GM12878 (cell line): ENCODE results near the gene SSNA1. TPM values are rescaled to one million over a fixed set of nuclear protein-coding genes. Genes with fewer than 3 reads are reported as not detected.
A peak's percentile ranks its signal among the peaks of the same experiment; 100 is the strongest.

Experiments
- CBX3 ChIP-seq: fragments of 200-600 bp; sonication (generic); IDR thresholded peaks from 2 replicates; pipeline ENCODE4 v1.6.1; 2016; ENCODE audit warnings: low read depth, borderline replicate concordance
- CBX5 ChIP-seq: sonication (generic); IDR thresholded peaks from 2 replicates; pipeline ENCODE4 v1.6.1; 2016; ENCODE audit warnings: low read depth, moderate library complexity, mild to moderate bottlenecking, inconsistent platforms
- CHD2 ChIP-seq: IDR thresholded peaks from 2 replicates; pipeline ENCODE4 v1.6.1; 2011; ENCODE audit warnings: low read depth, low read length, improper control_type of control experiment, borderline replicate concordance
- CREM ChIP-seq: IDR thresholded peaks from 2 replicates; pipeline ENCODE4 v1.6.1; 2014; ENCODE audit warnings: antibody characterized with exemption, low read depth
- GATAD2B ChIP-seq: fragments of 450-650 bp; conservative IDR thresholded peaks from 2 replicates; pipeline ENCODE4 v1.6.1; 2017; ENCODE audit warnings: low read depth, mild to moderate bottlenecking, moderate library complexity
- NKRF ChIP-seq: fragments of 450-650 bp; conservative IDR thresholded peaks from 2 replicates; pipeline ENCODE4 v1.6.1; 2017; ENCODE audit warnings: mild to moderate bottlenecking, moderate library complexity
- PAX8 ChIP-seq: fragments of 450-650 bp; IDR thresholded peaks from 2 replicates; pipeline ENCODE4 v1.6.1; 2017; ENCODE audit warnings: mild to moderate bottlenecking, moderate library complexity
- POLR2A ChIP-seq: IDR thresholded peaks from 2 replicates; pipeline ENCODE4 v1.6.1; 2011; ENCODE audit warnings: low read depth, mild to moderate bottlenecking, low read length
- SIN3A ChIP-seq: IDR thresholded peaks from 2 replicates; pipeline ENCODE4 v1.6.1; 2012; ENCODE audit warnings: low read depth, low read length, improper control_type of control experiment
- SMC3 ChIP-seq: IDR thresholded peaks from 2 replicates; pipeline ENCODE4 v1.6.1; 2011; ENCODE audit warnings: low read length, improper control_type of control experiment, borderline replicate concordance
- SREBF1 ChIP-seq: IDR thresholded peaks from 2 replicates; pipeline ENCODE4 v1.6.1; 2012; ENCODE audit warnings: mild to moderate bottlenecking, low read length
- TCF3 ChIP-seq: IDR thresholded peaks from 2 replicates; pipeline ENCODE4 v1.6.1; 2012; ENCODE audit warnings: low read depth, mild to moderate bottlenecking, low read length, borderline replicate concordance; ENCODE audit not compliant: insufficient read depth
- ZBTB40 ChIP-seq: fragments of 450-650 bp; IDR thresholded peaks from 2 replicates; pipeline ENCODE4 v1.6.1; 2016; ENCODE audit warnings: mild to moderate bottlenecking, moderate library complexity, borderline replicate concordance
- polyA plus RNA-seq, 11 experiments: library from polyadenylated mRNA; depleted of rRNA in 4 of 11; unstranded in 6 of 11; stranded (reverse) in 5 of 11; fragments of >200 nt; fragmentation: Nextera tagmentation in 4 of 11; fragmentation: Illumina TruSeq in 1 of 11; extraction: Ambion mirVana in 4 of 11; extraction: Trizol in 1 of 11; gene quantifications; 1 replicate in 1 of 11; 2 replicates in 10 of 11; pipeline versions ENCODE4 v1.2.1 to v1.2.3, GENCODE V29; 2011 to 2016; ENCODE audit warnings: inconsistent platforms in 2 of 11, missing spikeins in 2 of 11, low read depth in 1 of 11
- total RNA-seq, 4 experiments: library from RNA; depleted of rRNA in 3 of 4; stranded (reverse); fragments of >200 nt in 3 of 4; fragmentation: Illumina TruSeq in 1 of 4; extraction: Trizol in 1 of 4; gene quantifications; 2 replicates each; pipeline versions ENCODE4 v1.2.1 to v1.2.3, GENCODE V29; 2013 to 2021
- TF ChIP-seq, protein P1 (sequence below), 3 experiments: IDR thresholded peaks in 2 of 3; conservative IDR thresholded peaks in 1 of 3; 2 replicates each; pipeline ENCODE4 v1.5.1; 2011; ENCODE audit warnings: low read depth in 3 of 3, low read length in 3 of 3, mild to moderate bottlenecking in 3 of 3, control low read depth in 2 of 3, moderate library complexity in 2 of 3, inconsistent platforms in 1 of 3, mixed read lengths in 1 of 3; ENCODE audit not compliant: control insufficient read depth in 2 of 3, insufficient read depth in 1 of 3; ENCODE audit errors: extremely low read depth in 1 of 3
- TF ChIP-seq, protein P2 (sequence below): IDR thresholded peaks from 2 replicates; pipeline ENCODE4 v1.6.1; 2012; ENCODE audit warnings: low read depth, low read length, improper control_type of control experiment

SSNA1 gene
- total and polyA plus RNA-seq, 10 of the 15 experiments (the other 5 are each of a cell fraction or from before 2014, with no cell fraction given), result 0.63 to 139 (median 78.0) TPM

DNA sequence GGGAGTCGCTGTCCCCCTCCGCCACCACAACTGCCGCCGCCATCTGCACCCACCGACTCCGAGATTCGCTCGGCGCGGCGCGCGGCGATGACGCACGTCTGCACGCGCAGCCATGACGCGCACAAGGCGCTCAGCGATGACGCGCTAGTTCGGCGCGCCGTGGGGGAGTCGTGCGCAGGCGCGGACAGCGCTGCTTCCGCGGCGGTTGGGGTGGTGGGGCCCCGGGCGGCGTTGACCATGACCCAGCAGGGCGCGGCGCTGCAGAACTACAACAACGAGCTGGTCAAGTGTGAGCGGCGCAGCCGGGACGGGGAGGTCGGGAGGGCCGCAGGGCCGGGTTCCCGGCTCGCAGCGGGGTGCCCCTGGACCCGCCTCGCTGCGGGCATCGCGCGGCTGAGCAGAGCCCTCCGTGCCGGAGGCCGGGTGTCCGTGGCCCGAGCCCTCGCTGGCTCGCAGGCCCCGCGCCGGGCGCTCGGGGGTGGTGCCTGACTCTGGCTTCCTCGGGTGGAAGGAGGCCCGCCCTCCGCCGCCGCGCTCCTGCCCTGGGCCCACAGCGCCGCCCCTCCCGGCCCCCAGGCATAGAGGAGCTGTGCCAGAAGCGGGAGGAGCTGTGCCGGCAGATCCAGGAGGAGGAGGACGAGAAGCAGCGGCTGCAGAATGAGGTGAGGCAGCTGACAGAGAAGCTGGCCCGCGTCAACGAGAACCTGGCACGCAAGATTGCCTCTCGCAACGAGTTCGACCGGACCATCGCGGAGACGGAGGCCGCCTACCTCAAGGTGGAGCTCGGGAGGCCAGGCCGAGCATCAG is at the start of gene SSNA1, which contains the start of gene ANAPC2 (continued):
- TF ChIP-seq CBX3 (no peak), SIN3A (peak; percentile 96), CBX5 (no peak), NKRF (peak; percentile 90), ZBTB40 (0 out of 2 replicates have a peak, but pooled peaks have one; percentile 33), TCF3 (no peak), POLR2A (peak; percentile 95), SMC3 (peak; percentile 40), GATAD2B (peak; percentile 97), CHD2 (peak; percentile 84), CREM (peak; percentile 100), SREBF1 (peak; percentile 70), PAX8 (no peak)
- TF ChIP-seq, protein P1, sequence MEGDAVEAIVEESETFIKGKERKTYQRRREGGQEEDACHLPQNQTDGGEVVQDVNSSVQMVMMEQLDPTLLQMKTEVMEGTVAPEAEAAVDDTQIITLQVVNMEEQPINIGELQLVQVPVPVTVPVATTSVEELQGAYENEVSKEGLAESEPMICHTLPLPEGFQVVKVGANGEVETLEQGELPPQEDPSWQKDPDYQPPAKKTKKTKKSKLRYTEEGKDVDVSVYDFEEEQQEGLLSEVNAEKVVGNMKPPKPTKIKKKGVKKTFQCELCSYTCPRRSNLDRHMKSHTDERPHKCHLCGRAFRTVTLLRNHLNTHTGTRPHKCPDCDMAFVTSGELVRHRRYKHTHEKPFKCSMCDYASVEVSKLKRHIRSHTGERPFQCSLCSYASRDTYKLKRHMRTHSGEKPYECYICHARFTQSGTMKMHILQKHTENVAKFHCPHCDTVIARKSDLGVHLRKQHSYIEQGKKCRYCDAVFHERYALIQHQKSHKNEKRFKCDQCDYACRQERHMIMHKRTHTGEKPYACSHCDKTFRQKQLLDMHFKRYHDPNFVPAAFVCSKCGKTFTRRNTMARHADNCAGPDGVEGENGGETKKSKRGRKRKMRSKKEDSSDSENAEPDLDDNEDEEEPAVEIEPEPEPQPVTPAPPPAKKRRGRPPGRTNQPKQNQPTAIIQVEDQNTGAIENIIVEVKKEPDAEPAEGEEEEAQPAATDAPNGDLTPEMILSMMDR (IDR thresholded peaks at IDR 0.05 in 2 of 3, conservative IDR thresholded peaks at IDR 0.05 in 1 of 3; ENCODE audit: control insufficient read depth in 2 of 3, extremely low read depth in 1 of 3, insufficient read depth in 1 of 3, low read depth in 3 of 3, low read length in 3 of 3), result peak; percentile 41 to 58 (median 52)
- TF ChIP-seq, protein P2, sequence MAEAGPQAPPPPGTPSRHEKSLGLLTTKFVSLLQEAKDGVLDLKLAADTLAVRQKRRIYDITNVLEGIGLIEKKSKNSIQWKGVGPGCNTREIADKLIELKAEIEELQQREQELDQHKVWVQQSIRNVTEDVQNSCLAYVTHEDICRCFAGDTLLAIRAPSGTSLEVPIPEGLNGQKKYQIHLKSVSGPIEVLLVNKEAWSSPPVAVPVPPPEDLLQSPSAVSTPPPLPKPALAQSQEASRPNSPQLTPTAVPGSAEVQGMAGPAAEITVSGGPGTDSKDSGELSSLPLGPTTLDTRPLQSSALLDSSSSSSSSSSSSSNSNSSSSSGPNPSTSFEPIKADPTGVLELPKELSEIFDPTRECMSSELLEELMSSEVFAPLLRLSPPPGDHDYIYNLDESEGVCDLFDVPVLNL, result no peak
